ENCODE measurements around the gene GNGT2. TPM values are rescaled to one million over a fixed set of nuclear protein-coding genes. Genes with fewer than 3 reads are reported as not detected.

Gene GNGT2
- total and polyA plus RNA-seq, 2 experiments from 2014 or later, result 0.42 to 1.5 TPM

DNA sequence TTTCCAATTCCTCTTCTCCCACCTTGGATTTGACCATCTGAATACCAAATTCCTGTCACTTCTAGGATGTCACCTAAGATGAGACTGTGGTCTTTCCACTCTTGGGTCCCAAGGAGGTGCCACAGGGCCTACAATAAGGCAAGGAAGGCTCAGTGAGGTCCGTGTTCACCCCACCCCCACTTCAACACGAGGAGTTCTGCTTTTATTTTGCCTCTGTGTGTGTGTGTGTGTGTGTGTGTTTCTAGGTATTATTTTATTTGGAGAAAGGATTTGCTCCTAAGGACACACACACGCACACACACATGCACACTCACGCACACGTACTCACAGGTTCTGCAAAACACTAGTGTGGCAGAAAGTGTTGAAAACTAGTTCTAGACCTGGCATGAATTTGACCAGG lies 44.8 kb upstream of the GNGT2 start:
- Histone ChIP-seq H3F3A (replicated peaks; ENCODE audit: low read depth) (no peaks in the 10 kb centered on the region), H3K4me2 (no peak overlapping the region), H3K27me3 (ENCODE audit: insufficient read depth) (peaks cover 10% of the 10 kb centered on the region; the same call in 1 of the 2 replicates), H2AFZ (no peak overlapping the region), H3K9me2 (ENCODE audit: insufficient read depth) (no peaks in the 10 kb centered on the region), H3K36me3 (ENCODE audit: insufficient read depth) (no peaks in the 10 kb centered on the region), H3K27ac (ENCODE audit: low read depth) (no peak overlapping the region), H4K20me1 (replicated peaks; ENCODE audit: insufficient read depth) (no peaks in the 10 kb centered on the region), H3K4me1 (ENCODE audit: insufficient read depth) (no peaks in the 10 kb centered on the region), H3K79me2 (replicated peaks; ENCODE audit: insufficient read depth) (no peaks in the 10 kb centered on the region), H3K4me3 (no peak overlapping the region)
- TF ChIP-seq EZH2phosphoT487 (IDR thresholded peaks at IDR 0.05; ENCODE audit: unreplicated experiment) (no peak), CREB1 (CRISPR knock-in tag; IDR thresholded peaks at IDR 0.05; ENCODE audit: low read depth) (no peak), ZNF331 (CRISPR knock-in tag; IDR thresholded peaks at IDR 0.05; ENCODE audit: low read depth) (no peak), JUNB (IDR thresholded peaks at IDR 0.05; ENCODE audit: unreplicated experiment) (no peak), STAT1 (IDR thresholded peaks at IDR 0.05; ENCODE audit: unreplicated experiment) (no peak), NANOG (IDR thresholded peaks at IDR 0.05; ENCODE audit: borderline replicate concordance) (no peak), EZH2 (IDR thresholded peaks at IDR 0.05; ENCODE audit: low read depth, unreplicated experiment) (no peak), POLR2AphosphoS5 (IDR thresholded peaks at IDR 0.05; ENCODE audit: low read depth) (no peak), ZNF114 (CRISPR knock-in tag; IDR thresholded peaks at IDR 0.05) (no peak)
- TF ChIP-seq, protein P1, sequence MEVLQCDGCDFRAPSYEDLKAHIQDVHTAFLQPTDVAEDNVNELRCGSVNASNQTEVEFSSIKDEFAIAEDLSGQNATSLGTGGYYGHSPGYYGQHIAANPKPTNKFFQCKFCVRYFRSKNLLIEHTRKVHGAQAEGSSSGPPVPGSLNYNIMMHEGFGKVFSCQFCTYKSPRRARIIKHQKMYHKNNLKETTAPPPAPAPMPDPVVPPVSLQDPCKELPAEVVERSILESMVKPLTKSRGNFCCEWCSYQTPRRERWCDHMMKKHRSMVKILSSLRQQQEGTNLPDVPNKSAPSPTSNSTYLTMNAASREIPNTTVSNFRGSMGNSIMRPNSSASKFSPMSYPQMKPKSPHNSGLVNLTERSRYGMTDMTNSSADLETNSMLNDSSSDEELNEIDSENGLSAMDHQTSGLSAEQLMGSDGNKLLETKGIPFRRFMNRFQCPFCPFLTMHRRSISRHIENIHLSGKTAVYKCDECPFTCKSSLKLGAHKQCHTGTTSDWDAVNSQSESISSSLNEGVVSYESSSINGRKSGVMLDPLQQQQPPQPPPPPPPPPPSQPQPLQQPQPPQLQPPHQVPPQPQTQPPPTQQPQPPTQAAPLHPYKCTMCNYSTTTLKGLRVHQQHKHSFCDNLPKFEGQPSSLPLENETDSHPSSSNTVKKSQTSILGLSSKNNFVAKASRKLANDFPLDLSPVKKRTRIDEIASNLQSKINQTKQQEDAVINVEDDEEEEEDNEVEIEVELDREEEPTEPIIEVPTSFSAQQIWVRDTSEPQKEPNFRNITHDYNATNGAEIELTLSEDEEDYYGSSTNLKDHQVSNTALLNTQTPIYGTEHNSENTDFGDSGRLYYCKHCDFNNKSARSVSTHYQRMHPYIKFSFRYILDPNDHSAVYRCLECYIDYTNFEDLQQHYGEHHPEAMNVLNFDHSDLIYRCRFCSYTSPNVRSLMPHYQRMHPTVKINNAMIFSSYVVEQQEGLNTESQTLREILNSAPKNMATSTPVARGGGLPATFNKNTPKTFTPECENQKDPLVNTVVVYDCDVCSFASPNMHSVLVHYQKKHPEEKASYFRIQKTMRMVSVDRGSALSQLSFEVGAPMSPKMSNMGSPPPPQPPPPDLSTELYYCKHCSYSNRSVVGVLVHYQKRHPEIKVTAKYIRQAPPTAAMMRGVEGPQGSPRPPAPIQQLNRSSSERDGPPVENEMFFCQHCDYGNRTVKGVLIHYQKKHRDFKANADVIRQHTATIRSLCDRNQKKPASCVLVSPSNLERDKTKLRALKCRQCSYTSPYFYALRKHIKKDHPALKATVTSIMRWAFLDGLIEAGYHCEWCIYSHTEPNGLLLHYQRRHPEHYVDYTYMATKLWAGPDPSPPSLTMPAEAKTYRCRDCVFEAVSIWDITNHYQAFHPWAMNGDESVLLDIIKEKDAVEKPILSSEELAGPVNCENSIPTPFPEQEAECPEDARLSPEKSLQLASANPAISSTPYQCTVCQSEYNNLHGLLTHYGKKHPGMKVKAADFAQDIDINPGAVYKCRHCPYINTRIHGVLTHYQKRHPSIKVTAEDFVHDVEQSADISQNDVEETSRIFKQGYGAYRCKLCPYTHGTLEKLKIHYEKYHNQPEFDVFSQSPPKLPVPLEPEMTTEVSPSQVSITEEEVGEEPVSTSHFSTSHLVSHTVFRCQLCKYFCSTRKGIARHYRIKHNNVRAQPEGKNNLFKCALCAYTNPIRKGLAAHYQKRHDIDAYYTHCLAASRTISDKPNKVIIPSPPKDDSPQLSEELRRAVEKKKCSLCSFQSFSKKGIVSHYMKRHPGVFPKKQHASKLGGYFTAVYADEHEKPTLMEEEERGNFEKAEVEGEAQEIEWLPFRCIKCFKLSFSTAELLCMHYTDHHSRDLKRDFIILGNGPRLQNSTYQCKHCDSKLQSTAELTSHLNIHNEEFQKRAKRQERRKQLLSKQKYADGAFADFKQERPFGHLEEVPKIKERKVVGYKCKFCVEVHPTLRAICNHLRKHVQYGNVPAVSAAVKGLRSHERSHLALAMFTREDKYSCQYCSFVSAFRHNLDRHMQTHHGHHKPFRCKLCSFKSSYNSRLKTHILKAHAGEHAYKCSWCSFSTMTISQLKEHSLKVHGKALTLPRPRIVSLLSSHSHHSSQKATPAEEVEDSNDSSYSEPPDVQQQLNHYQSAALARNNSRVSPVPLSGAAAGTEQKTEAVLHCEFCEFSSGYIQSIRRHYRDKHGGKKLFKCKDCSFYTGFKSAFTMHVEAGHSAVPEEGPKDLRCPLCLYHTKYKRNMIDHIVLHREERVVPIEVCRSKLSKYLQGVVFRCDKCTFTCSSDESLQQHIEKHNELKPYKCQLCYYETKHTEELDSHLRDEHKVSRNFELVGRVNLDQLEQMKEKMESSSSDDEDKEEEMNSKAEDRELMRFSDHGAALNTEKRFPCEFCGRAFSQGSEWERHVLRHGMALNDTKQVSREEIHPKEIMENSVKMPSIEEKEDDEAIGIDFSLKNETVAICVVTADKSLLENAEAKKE (CRISPR knock-in tag; IDR thresholded peaks at IDR 0.05), result no peak
- TF ChIP-seq, protein P2, sequence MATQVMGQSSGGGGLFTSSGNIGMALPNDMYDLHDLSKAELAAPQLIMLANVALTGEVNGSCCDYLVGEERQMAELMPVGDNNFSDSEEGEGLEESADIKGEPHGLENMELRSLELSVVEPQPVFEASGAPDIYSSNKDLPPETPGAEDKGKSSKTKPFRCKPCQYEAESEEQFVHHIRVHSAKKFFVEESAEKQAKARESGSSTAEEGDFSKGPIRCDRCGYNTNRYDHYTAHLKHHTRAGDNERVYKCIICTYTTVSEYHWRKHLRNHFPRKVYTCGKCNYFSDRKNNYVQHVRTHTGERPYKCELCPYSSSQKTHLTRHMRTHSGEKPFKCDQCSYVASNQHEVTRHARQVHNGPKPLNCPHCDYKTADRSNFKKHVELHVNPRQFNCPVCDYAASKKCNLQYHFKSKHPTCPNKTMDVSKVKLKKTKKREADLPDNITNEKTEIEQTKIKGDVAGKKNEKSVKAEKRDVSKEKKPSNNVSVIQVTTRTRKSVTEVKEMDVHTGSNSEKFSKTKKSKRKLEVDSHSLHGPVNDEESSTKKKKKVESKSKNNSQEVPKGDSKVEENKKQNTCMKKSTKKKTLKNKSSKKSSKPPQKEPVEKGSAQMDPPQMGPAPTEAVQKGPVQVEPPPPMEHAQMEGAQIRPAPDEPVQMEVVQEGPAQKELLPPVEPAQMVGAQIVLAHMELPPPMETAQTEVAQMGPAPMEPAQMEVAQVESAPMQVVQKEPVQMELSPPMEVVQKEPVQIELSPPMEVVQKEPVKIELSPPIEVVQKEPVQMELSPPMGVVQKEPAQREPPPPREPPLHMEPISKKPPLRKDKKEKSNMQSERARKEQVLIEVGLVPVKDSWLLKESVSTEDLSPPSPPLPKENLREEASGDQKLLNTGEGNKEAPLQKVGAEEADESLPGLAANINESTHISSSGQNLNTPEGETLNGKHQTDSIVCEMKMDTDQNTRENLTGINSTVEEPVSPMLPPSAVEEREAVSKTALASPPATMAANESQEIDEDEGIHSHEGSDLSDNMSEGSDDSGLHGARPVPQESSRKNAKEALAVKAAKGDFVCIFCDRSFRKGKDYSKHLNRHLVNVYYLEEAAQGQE (IDR thresholded peaks at IDR 0.05; ENCODE audit: unreplicated experiment), result no peak
- TF ChIP-seq, protein P3, sequence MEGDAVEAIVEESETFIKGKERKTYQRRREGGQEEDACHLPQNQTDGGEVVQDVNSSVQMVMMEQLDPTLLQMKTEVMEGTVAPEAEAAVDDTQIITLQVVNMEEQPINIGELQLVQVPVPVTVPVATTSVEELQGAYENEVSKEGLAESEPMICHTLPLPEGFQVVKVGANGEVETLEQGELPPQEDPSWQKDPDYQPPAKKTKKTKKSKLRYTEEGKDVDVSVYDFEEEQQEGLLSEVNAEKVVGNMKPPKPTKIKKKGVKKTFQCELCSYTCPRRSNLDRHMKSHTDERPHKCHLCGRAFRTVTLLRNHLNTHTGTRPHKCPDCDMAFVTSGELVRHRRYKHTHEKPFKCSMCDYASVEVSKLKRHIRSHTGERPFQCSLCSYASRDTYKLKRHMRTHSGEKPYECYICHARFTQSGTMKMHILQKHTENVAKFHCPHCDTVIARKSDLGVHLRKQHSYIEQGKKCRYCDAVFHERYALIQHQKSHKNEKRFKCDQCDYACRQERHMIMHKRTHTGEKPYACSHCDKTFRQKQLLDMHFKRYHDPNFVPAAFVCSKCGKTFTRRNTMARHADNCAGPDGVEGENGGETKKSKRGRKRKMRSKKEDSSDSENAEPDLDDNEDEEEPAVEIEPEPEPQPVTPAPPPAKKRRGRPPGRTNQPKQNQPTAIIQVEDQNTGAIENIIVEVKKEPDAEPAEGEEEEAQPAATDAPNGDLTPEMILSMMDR (conservative IDR thresholded peaks at IDR 0.05; ENCODE audit: low read depth in 2 of 2), result no peak
- TF ChIP-seq, protein P4, sequence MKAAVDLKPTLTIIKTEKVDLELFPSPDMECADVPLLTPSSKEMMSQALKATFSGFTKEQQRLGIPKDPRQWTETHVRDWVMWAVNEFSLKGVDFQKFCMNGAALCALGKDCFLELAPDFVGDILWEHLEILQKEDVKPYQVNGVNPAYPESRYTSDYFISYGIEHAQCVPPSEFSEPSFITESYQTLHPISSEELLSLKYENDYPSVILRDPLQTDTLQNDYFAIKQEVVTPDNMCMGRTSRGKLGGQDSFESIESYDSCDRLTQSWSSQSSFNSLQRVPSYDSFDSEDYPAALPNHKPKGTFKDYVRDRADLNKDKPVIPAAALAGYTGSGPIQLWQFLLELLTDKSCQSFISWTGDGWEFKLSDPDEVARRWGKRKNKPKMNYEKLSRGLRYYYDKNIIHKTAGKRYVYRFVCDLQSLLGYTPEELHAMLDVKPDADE (IDR thresholded peaks at IDR 0.05), result no peak
- Mint-ChIP-seq H3K4me1 (peaks cover 3% of the 10 kb centered on the region; the same call in 1 of the 3 replicates), H3K36me3 (ENCODE audit: low read depth) (no peaks in the 10 kb centered on the region), H3K27me3 (ENCODE audit: insufficient read depth, low read depth, poor library complexity) (peaks cover 16% of the 10 kb centered on the region), H3K27ac (no peak overlapping the region), H3K9me3 (no peaks in the 10 kb centered on the region; the same call in 2 of the 3 replicates), H3K4me3 (no peak overlapping the region)
- DNase-seq (ENCODE audit: low spot score) (no peak), ATAC-seq (no peak)

All from GM23338 (cell line).